Iris pigment epithelial cell (primary cell): ENCODE data around the gene CUBN.
A peak's percentile ranks its signal among the peaks of the same experiment; 100 is the strongest.
"Not testable (repeated sequence)": the region's sequence is repeated elsewhere in the genome, so short reads cannot be mapped to it uniquely, and the experiment has no call there.

Source experiments
- DNase-seq: peaks from one replicate; pipeline ENCODE4 v3.0.0-alpha.2; 2011; ENCODE audit warnings: low read depth

The CUBN gene

DNA sequence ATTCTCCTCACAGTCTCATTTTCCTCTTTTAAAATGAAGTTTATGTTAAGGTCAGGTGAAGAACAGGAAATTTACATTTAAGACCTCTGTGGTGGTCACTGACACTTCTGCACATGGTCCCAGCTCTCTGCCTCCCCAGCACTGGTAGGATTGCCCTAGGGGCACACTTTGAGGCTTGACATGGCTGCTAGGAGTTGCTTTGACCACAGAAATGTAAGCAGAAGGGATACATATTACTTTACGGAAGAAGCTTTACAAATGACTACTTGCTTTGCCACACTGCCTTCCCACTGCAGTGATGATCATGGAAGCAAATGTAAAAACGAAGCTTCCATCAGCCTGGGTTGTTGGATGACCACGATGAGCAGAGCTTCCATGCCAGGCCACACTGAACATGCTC is 259.3 kb downstream of the CUBN start:
- no peak for DNase-seq

DNA sequence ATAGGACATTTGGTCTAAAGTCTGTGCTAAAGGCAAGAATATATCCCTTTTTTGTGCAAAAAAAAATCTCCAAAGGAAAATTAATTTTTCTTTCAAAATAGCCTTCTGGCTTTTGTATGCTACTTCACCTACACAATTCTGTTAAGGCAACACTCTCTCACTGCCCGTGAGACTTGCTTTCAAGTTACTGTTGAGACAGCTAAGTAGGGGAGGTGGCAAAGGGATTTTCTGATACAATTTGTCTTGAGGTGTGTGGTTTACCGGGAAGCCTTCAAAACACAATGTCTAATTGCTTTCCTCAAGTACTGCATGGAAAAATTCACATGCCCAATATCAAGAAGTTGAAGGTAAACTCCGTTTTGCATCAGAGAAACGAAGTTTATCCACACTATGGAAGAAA is 261.6 kb downstream of the CUBN start:
- no peak for DNase-seq

DNA sequence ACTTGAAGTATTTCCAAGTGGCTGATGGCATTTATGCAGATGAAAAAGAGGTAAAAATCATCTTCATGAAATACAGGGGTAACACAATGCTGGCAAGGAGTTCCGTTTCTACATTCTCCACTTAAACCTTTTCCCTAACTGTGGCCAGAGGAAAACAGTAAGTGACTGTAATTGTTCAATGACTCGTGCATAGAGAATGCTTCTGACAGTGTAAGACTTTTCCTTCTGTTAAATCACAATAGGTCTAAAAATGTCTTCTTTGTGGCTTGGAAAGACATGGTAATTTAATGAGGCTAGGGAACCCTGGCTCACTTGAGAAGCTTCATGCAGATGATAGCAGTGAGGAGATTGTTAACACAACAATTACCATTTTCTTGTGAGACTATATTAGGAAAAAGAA is 262.1 kb downstream of the CUBN start:
- peak; percentile 49 for DNase-seq

DNA sequence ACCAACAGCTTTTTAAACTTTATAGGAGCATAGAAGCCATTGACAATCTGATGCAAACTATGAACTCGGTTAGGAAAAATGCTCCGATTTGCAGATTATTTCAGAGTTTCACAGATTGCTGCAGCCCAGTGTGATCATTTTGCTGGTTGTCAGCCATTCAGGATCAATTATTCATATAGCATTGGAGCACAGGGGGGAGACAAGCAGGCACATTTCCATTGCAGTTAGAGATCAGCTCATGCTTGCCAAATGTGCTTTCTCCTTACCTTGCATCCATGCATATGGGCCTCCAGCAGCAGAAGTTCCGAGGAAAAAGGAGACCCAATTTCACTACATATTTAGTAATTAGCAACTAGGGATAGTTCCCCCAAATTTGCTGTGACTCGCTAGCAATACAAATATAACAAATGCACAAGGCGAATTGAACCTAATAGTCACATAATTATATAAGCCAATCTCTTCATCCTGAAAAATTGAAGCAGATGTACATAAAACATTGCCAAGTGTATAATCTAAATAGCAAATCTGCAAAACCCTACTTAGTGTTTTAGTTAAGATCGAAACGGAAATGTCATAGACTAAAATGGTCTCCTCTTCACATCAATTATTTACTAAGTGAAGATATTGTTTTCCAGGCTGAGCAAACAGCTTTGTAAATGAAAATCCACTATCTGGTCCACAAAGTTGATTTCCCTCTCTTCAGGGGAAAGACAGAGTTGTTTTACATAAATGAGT is 262.9 kb downstream of the CUBN start:
- no peak for DNase-seq

DNA sequence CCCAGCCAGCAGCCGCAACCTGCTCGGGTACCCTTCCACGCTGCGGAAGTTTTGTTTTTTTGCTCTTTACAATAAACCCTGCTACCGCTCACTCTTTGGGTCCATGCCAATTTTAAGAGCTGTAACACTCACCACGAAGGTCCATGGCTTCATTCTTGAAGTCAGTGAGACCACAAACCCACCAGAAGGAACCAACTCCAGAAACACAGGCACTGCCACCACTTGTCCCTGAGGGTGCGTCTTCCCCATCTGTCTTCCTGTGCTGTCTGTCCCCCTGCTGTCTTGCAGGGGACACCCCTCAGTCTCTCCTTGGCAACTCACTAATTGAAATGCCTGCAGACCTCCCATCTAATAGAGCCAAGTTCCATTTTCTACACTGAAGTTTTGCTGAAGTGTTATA is 263.8 kb downstream of the CUBN start:
- no peak for DNase-seq

DNA sequence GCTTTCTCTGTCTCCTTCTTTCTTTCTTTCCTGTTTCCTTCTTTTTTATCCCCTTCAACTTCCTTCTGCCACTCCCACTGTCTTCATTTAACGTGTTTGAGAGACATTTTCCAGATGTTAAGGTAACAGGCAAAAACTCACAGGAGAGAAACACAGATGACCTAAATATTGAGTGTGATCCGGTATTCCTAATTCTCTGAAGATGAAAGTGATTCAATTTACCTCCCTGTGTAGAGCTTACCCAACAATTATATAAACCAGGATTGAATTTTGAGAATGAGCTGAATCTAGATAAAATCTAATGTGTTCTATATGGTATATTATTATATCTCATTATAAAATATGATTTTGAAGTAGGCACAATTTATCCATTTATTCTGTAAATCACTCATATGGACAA is 265.8 kb downstream of the CUBN start:
- DNase-seq, result no peak

DNA sequence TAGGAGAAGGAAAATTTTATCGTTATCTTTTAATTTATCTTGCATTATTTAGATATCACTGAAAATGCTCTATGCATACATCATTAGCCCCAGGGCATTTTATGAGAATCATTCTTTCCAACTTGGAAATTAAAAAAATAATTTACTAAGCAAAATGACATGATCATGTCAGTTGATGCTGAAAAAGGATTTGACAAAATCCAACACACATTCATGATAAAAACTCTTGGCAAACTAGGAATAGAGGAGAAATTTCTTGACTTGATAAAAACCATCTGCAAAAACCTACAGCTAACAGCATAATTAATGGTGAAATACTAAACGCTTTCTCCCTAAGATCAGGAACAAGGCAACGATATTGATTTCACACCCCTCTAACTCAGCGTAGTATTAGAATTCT is 272.2 kb downstream of the CUBN start:
- DNase-seq, result no peak

DNA sequence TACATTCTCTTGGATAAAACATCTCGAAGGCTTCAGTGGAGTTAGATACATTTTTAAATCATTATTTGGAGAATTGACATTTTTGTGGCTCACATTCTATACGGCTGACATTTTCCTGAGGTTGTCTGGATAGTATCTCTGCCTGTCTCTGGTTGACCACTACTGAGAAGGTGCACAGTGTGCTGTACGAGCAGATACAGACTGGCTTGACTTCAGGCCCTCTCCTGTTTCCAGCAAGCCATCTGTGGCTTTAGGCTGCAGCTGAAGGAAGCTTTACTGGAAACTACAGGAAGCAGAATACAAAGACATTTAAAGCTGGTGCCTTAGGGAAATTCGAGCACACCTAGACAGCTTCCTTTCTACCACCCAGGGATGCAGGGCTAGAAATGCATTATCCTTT is 273.0 kb downstream of the CUBN start:
- peak; percentile 73 for DNase-seq

DNA sequence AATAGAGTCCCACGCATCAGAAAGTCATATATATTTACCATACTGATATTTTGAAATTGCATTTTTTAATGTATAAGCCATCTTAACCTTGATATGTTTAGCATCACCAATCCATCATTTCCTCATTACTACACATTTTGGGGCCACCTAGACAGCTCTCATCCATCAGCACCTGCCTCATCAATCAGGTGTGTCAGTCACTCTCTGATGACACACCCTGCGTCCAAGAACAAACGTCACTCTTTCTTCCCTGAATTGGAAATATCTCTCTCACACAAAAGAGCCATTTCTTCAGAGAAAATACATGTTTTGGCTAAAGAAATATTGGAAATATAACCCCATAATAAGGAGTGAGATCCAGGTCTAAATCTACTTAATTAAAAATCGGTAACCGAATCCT is 273.5 kb downstream of the CUBN start:
- DNase-seq, result no peak

DNA sequence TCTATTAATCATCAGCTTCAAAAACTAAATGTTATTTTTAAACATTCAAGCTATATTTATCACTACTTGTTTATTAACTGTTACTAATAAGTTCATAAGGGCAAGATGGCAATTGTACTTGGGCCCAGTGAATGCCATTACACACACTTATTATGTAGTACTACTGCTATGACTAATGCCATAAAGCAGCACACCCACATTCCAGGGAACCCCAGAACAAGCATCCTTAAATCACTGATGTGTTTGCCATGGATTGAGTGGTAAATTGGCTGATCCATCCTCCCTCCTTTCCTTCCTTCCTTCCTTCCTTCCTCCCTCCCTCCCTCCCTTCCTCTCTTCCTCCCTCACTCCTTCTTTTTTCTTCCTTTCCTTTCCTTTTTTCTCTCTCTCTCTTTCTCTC is 275.0 kb downstream of the CUBN start:
- peak; percentile 67 for DNase-seq

DNA sequence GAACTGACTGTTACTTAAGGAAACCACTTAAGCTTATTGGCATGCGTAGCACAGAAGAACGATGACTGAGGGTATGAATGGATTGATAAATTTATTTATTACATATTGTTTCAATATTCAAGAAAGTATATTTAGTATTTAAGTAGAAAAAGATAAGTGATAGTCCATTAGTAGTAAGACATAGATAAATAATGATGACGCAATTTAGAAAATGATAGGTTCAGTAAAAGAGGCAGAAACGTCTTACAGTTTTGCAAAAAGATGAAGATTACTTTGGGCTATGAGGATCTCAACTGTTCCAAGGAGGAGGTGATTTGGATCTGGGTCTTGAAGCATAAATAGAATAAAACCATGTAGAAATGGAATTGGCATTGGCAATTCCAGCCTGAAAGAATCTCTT is 275.8 kb downstream of the CUBN start:
- DNase-seq, result no peak

DNA sequence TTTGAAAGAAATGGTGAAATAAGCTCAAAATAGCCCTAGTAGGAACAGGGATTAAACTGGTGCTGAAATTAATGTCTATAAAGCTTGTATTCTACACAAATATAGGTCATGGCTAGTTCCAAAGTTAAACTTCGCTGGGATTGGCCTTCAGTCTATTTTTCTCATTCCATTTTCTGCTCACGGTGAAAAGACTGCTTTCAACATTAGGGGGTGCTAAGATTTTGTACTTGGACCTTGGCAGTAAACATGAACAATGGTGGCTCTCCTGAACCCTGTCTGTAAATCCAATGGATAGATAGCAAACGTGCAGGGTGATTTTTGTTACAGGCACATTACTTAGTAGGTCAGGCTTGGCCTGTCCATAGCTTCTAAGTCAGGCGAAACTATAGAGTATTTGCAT is 276.4 kb downstream of the CUBN start:
- DNase-seq, result peak; percentile 72

DNA sequence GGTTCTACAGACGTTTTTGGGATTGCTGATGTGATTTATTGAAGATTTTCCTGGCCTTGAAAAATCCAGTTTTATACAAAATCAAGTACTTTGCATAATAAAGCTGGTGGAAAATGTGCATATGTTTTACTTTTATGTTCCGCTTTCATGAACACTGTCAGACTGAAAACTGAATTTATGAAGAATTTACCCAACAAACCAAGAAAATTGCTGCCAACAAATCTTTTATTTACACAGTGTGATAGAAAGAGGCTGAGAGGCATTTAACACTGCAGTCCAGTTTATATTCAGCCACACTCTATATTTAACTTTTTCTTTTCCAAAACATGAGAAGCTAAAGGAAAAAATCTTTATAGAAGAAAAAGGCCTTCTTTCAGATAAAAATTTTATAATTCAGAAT is 277.0 kb downstream of the CUBN start:
- DNase-seq, result no peak

DNA sequence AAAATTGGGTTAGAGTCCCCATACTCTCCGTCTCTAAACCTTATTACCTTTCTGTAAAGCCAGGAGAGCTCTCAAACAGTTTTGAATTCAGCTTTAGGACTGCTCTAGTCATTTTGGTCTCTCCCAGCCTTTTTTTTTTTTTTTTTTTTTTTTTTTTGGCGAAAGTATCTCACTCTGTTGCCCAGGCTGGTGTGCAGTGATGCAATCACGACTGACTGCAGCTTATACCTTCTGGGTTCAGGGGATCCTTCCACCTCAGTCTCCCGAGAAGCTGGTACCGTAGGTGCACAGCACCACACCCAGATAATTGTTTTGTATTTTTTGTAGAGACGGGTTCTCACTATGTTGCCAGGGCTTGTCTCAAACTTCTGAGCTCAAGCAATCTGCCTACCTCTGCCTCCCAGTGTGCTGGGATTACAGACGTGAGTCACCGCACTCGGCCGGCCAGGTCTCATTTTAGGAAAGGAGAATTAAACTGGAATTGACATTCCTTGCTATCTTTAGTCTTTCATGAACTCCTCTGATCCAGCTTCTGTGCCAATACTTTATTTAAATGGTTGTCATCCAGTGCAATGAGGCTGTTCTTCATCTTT is 281.0 kb downstream of the CUBN start:
- DNase-seq, result peak; percentile 38

DNA sequence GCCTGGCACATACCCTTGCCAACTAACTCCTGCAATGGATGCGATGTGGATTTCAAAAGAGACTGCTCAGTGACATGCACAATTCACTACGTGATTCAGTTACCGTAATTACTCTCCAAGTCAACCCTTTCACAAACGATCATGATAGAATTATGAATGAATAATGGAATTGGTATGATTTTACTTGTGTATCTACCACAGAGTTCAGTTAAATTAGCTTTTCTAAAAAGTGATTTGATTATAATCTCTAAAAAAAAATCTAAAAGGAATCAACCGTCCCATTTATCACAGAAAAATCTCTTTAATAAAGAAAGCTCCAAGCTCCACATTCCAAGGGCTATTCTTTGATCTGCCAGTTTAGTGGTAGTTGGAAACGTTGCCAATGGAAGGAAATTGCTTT is 282.0 kb downstream of the CUBN start:
- peak; percentile 54 for DNase-seq

DNA sequence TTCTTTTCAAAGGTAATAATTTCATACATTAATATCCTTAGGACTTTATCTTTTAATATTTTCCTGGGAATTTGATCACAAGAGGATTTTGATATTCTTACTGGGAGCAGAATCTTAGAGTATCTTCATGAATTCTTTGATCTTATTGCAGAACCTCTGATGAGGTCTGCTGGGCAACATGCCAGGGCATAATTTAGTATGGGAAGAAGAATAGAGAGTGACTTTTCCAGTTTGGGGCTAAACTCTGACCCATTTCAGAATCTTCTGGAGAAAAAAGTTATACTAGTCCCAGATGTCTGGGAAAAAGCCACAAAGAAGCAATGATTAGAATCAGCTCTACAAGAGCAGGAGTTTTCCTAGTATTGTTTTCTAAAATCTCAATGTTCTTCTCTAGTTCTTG is 284.4 kb downstream of the CUBN start:
- DNase-seq, result peak; percentile 25

DNA sequence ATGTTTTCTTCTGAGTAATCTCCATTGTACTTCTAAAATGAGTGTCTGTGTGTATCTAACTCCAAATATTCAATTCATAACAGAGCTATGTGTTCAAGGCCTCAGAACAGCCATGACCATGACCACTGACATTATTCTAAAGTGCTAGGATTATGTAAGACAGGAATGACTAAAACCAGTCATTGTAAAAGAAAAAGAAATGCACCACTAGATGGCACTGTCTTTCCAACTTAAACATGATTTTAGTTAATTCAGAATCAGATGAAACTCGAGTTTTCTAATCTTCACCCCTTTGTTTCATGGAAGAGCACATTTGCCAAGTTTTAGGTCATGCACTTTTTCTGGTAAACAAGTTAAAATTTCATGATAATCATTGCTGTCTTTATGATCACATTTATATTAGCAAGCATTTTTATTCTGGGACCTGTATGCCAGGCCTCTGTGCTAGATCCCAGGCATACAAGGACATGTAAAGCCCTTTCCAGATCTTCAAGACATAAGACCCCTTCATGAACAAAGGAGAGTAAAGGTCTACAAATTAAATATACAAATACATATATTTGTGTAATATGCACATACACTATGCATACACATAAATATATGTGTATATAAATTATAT is 286.2 kb downstream of the CUBN start:
- peak; percentile 78 for DNase-seq

DNA sequence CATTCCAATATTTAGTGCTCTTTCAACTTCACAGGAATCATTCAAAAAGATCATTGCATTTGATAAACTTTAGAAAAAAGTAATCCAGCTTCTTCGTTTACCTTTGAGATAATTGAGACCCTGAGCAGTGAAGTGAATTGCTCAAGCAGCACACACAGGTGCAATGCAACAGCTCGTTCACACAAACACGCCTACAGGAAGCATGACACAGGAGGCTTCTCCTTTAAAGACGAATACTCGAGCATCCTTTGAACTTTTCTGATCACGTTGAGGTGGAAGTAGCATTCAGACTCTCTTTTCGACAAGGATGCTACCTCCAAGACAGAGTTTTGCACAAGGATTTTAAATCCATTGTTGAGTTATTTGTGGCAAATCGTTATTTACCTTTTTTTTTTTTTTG is 294.4 kb downstream of the CUBN start:
- no peak for DNase-seq

DNA sequence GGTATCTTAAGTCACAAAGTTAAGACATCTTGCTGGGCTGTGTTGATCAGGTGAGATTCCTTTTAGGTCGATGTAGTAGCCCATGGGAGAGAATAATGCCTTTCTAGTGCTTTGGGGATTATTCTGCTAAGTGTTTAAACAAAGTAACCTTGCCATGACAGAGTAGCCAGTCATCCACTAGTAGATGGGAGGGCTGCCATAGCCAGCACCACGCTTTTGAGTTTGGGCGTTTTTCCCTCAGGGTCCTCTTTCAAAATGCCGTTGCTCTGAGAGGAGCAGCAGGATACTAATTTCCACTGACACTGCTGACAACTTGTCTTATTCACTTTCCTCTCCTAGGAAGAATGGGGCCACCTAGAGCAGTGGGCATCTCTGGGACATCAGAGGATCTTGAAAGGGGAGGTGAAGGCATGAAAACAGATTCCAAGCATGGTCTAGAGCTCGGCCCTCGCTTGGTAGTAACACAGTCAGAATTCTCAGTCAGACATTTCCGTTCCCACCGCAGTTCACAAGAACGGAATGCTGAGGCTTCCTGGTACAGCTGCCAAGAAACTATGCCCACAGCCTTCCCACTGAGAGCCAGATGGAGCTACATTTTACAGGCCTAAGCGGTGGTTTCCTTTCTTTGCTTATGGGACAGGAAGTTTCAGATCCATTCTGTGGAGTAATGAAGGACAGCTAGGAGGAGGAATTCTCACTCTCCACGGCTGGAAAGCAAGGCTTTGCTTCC is 297.1 kb downstream of the CUBN start:
- peak; percentile 93 for DNase-seq

DNA sequence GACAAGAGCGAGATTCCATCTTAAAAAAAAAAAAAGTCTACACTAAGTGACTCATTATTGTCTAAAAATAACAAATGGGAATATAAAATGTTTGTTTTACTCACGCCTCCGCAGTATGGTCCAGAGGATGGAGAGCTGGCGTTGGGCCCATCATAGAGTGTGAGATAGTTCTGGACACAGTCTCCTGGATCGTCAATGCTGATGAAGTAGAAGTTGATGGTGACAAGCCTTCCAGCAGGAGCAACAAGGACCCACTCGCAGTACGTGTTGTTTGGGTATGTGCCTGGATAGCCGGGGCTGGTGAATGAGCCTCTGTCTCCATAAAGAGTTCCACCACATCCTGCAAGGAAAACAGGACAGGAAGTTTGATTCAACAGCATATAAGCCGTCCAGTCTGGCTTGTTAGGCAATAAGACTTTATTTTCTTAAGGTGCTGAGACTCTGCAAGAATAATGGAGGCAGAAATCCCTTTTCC is 300.9 kb downstream of the CUBN start:
- DNase-seq, result peak; percentile 82

DNA sequence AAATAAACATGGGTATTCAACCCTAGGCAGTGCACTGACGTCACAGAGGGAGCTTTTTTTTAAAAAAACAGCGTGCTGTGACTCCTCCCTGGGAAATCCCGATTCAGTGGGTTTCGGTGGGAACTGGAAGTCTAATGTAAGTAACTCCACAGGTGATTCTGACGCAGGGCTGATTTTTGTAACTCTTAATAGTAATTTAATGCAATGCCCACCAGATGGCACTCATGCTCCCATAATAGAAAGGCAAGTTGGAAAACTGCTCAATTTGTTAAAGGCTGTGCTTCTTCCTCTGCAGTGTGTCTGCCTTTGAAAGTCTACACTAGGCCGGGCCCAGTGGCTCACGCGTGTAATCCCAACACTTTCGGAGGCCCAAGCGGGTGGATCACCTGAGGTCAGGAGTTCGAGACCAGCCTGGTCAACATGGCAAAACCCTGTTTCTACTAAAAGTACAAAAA is 301.5 kb downstream of the CUBN start:
- DNase-seq, result peak; percentile 79

DNA sequence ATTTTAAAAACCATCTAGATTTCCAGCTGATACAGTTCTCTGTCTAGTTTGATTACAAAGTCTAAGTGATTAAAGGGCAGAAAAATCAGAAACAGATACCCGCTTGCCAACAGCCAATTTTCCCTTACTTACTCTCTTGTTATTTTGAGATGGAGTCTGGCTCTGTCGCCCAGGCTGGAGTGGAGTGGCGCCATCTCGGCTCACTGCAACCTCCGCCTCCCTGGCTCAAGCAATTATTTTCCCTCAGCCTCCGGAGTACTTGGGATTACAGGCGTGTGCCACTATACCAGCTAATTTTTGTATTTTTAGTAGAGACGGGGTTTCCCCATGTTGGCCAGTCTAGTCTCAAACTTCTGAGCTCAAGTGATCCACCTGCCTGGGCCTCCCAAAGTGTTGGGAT is 302.1 kb downstream of the CUBN start:
- not testable (repeated sequence) for DNase-seq
